K562 (cell line): ENCODE data around the gene FARSB. TPM values are rescaled to one million over a fixed set of nuclear protein-coding genes. Genes with fewer than 3 reads are reported as not detected.

Experiments used
- DPF2 ChIP-seq: fragments of 450-650 bp; IDR thresholded peaks from 2 replicates; pipeline ENCODE4 v1.6.1; 2016
- FOXJ2 ChIP-seq: fragments of 200-800 bp; sonication (Bioruptor generic); IDR thresholded peaks from 2 replicates; pipeline ENCODE4 v1.6.1; 2016; ENCODE audit warnings: missing genetic modification characterization, missing compliant biosample characterization
- KDM1A ChIP-seq, 2 experiments: fragments of 450-650 bp; IDR thresholded peaks; 2 replicates each; pipeline ENCODE4 v1.6.1; 2016; ENCODE audit warnings: mild to moderate bottlenecking in 2 of 2
- KLF13 ChIP-seq: fragments of 450-650 bp; IDR thresholded peaks from 2 replicates; pipeline ENCODE4 v1.6.1; 2016; ENCODE audit warnings: missing genetic modification characterization, low read depth, mild to moderate bottlenecking, missing compliant biosample characterization, moderate library complexity, borderline replicate concordance
- USF1 ChIP-seq: sonication (generic); formaldehyde crosslinking; IDR thresholded peaks from 2 replicates; pipeline ENCODE4 v1.9.0; 2022; ENCODE audit warnings: mild to moderate bottlenecking, missing genetic modification reagents
- ZNF586 ChIP-seq: fragments of 450-650 bp; formaldehyde crosslinking; conservative IDR thresholded peaks from 2 replicates; pipeline ENCODE4 v1.4.0; 2020; ENCODE audit warnings: mild to moderate bottlenecking, moderate library complexity
- polyA plus RNA-seq, 8 experiments: library from polyadenylated mRNA; depleted of rRNA in 4 of 8; stranded (reverse) in 5 of 8; unstranded in 3 of 8; fragments of >200 nt; fragmentation: Nextera tagmentation in 2 of 8; fragmentation: Illumina TruSeq in 1 of 8; extraction: Ambion mirVana in 2 of 8; extraction: Trizol in 1 of 8; gene quantifications; 2 replicates each; pipeline versions ENCODE4 v1.2.1 to v1.2.3, GENCODE V29; 2011 to 2014; ENCODE audit warnings: inconsistent platforms in 1 of 8, missing spikeins in 1 of 8
- total RNA-seq, 7 experiments: library from RNA; depleted of rRNA in 6 of 7; stranded (reverse); fragments of >200 nt in 6 of 7; fragmentation: Illumina TruSeq in 2 of 7; extraction: Trizol in 2 of 7; gene quantifications; 2 replicates each; pipeline versions ENCODE4 v1.2.1 to v1.2.3, GENCODE V29; 2011 to 2021; ENCODE audit warnings: low replicate concordance in 1 of 7
- TF ChIP-seq, protein P1 (sequence below), 3 experiments: fragments of 200-800 bp in 1 of 3; sonication (Bioruptor generic) in 1 of 3; sonication (generic) in 1 of 3; formaldehyde crosslinking in 1 of 3; IDR thresholded peaks; 2 replicates each; pipeline versions ENCODE4 v1.6.1 to v1.8.0; 2016 to 2022; ENCODE audit warnings: mild to moderate bottlenecking in 2 of 3, missing compliant biosample characterization in 2 of 3, missing genetic modification characterization in 2 of 3, missing genetic modification reagents in 1 of 3
- TF ChIP-seq, protein P2 (sequence below): fragments of 250-450 bp; sonication (Bioruptor Pico); IDR thresholded peaks from 2 replicates; pipeline ENCODE4 v1.4.0; 2020; ENCODE audit warnings: borderline replicate concordance

Gene FARSB
- total and polyA plus RNA-seq, 9 of the 15 experiments (the other 6 are each of a cell fraction or from before 2014, with no cell fraction given): 26.6 to 171 (median 55.7) TPM

DNA sequence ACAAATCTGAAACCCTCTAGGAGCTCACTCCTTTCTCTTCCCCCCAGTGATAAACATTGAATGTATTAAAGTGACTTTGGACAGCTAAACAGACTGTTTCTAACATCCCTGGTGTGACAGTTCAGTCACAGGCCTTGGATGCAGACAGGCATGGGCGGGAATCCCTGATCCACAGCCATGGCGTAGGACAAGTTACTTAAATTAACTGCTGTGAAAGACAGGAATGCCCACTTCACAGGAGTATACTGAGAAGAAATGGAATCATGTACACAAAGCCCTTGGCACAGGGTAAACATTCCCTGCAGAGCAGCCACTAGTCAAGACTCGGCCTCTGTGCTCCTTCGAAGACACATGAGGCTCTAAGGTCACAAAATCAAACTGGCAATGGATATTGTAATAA is 34.0 kb downstream of the FARSB start (continued):
- TF ChIP-seq, protein P1, sequence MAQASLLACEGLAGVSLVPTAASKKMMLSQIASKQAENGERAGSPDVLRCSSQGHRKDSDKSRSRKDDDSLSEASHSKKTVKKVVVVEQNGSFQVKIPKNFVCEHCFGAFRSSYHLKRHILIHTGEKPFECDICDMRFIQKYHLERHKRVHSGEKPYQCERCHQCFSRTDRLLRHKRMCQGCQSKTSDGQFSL (CRISPR knock-in tag; IDR thresholded peaks at IDR 0.05): no peak
- TF ChIP-seq, protein P1 (tag; IDR thresholded peaks at IDR 0.05): no peak
- TF ChIP-seq, protein P2, sequence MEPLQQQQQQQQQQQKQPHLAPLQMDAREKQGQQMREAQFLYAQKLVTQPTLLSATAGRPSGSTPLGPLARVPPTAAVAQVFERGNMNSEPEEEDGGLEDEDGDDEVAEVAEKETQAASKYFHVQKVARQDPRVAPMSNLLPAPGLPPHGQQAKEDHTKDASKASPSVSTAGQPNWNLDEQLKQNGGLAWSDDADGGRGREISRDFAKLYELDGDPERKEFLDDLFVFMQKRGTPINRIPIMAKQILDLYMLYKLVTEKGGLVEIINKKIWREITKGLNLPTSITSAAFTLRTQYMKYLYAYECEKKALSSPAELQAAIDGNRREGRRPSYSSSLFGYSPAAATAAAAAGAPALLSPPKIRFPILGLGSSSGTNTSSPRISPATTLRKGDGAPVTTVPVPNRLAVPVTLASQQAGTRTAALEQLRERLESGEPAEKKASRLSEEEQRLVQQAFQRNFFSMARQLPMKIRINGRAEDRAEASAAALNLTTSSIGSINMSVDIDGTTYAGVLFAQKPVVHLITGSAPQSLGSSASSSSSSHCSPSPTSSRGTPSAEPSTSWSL (CRISPR knock-in tag): no peak
- TF ChIP-seq ZNF586 (CRISPR knock-in tag) (no peak), KDM1A (IDR thresholded peaks at IDR 0.05) (no peak), FOXJ2 (no peak), USF1 (CRISPR knock-in tag) (no peak), KLF13 (tag) (no peak), DPF2 (no peak)
